Measurements from ENCODE around the gene RASL10A. TPM values are rescaled to one million over a fixed set of nuclear protein-coding genes. Genes with fewer than 3 reads are reported as not detected.

The RASL10A gene
- total RNA-seq, 2 donors from 2014 or later = 1.1 to 1.8 TPM

DNA sequence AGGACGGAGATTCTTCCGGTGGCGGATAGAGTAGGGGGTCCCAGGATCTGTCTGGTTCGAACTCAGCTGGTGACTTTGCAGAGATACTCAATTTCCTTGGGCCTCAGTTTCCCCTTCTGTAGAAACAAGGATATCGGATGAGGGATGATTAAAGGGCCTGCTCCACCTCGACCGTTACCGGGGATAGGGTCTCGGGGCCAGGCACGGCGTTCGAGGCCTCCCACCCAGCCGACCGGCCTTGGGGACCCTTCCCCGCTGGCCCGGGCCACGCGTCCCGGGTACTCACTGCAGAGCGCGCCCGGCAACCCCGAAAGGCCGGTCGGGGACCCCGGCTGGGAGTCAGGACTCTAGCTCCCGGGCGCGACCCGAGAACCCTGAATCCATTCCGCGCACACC, 48.0 kb downstream of the RASL10A start:
- peak overlapping the region; percentile 99 for H3K27ac ChIP-seq
- H3K27me3 ChIP-seq = no peaks in the 10 kb centered on the region
- peaks cover 24% of the 10 kb centered on the region for H3K36me3 ChIP-seq
- peaks cover 0 to 51% of the 10 kb centered on the region in 2 donors for H3K4me1 ChIP-seq
- TF ChIP-seq, protein P1, sequence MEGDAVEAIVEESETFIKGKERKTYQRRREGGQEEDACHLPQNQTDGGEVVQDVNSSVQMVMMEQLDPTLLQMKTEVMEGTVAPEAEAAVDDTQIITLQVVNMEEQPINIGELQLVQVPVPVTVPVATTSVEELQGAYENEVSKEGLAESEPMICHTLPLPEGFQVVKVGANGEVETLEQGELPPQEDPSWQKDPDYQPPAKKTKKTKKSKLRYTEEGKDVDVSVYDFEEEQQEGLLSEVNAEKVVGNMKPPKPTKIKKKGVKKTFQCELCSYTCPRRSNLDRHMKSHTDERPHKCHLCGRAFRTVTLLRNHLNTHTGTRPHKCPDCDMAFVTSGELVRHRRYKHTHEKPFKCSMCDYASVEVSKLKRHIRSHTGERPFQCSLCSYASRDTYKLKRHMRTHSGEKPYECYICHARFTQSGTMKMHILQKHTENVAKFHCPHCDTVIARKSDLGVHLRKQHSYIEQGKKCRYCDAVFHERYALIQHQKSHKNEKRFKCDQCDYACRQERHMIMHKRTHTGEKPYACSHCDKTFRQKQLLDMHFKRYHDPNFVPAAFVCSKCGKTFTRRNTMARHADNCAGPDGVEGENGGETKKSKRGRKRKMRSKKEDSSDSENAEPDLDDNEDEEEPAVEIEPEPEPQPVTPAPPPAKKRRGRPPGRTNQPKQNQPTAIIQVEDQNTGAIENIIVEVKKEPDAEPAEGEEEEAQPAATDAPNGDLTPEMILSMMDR (IDR thresholded peaks at IDR 0.05) = no peak
- no peak for DNase-seq (ENCODE audit: low spot score)
- H3K9me3 ChIP-seq = no peaks in the 10 kb centered on the region
- peak overlapping the region; percentile 89 to 93 for H3K4me3 ChIP-seq

DNA sequence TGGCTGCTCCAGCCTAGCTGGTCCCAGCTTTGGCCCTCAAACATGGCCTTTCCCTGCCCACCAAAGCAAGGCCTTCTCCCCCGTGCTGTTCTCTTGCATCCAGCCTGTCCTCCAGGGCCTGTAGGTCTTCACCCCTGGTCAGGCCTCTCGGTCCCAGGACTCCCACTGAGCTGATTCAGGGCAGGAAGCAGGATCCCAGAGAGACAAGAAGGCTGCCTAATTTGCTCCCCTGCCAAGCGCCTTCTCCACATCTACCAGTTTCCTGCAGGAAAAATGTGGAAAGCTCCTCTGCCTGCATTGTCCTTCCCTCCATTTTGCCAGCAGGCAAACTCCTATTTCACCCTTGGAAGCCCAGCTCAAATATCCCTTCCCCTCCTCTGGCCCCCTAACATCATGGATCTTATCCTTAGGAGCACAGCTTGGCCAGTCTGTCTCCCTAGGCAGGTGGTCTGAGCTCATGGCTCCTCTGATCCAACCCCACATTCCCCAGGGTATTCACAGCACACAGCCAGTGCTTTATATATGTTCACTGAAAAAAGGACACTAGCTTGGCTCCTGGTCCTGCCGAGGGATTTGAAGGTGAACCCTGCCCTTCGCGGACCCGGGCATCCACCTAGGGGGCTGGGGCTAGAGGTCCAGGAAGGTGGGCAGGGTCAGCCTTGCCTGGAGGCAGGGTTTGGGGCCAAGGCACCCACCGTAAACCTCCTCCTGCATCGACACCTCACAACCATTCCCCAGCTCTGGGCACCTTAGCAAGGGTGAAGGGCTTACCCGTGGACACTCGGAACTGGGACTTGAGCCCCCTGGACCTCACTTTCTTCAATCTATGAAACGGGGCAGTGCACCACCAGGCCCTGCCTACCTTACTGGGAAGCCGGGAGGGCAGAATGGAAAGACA, 48.7 kb downstream of the RASL10A start:
- DNase-seq (ENCODE audit: low spot score) = peak; percentile 57
- Histone ChIP-seq H3K27me3 (no peaks in the 10 kb centered on the region), H3K9me3 (no peaks in the 10 kb centered on the region), H3K4me1 (peaks cover 0 to 44% of the 10 kb centered on the region in 2 donors), H3K4me3 (peak overlapping the region; percentile 89 to 93), H3K36me3 (peaks cover 21% of the 10 kb centered on the region), H3K27ac (peak overlapping the region; percentile 99)
- TF ChIP-seq, protein P1 (IDR thresholded peaks at IDR 0.05) = no peak

DNA sequence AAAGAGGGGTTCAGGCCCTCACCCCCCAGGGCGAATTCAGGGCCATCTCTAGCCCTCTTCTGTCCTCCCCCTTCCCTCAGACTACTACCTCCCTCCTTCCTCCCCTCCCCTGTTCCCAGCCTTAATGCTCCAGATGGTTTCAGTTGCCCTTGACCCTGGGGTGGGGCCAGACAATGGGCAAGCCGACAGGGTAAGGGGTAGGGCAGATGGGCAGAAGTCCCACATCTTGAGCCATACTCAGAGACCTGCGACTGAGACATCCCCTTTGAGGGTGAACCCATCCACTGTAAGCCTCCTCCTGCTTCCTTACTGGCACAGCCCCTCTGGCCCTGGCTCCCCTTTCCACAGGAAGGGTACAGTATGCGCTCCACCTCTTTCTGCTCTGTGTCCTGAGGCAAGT, 49.6 kb downstream of the RASL10A start:
- Histone ChIP-seq H3K36me3 (peaks cover 23% of the 10 kb centered on the region), H3K9me3 (no peaks in the 10 kb centered on the region), H3K4me3 (no peak overlapping the region), H3K27me3 (no peaks in the 10 kb centered on the region), H3K27ac (no peak overlapping the region), H3K4me1 (peaks cover 0 to 35% of the 10 kb centered on the region in 2 donors)
- TF ChIP-seq, protein P1 (IDR thresholded peaks at IDR 0.05) = no peak
- DNase-seq (ENCODE audit: low spot score) = no peak

DNA sequence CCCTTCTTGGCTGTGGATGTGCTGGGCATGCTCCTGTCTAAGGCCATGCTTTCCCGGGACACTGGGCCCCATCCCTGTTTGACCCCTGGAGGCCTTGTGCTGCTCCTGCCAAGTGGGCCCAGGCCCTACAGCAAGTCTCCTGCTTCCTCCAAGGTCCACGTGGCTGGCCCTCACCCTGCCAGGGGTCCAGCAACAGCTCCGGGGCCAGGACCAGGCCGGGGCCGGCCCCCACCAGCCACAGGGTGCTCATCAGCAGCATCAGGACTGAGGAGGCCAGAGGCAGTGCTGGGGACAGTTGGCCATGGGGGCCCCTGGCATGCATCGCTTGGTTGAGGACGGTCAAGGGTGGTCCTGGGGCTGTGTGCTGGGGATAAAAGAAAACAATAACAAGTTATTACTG, 50.2 kb downstream of the RASL10A start:
- no peaks in the 10 kb centered on the region for H3K27me3 ChIP-seq
- H3K4me1 ChIP-seq = peaks cover 0 to 29% of the 10 kb centered on the region in 2 donors
- no peak overlapping the region for H3K27ac ChIP-seq

DNA sequence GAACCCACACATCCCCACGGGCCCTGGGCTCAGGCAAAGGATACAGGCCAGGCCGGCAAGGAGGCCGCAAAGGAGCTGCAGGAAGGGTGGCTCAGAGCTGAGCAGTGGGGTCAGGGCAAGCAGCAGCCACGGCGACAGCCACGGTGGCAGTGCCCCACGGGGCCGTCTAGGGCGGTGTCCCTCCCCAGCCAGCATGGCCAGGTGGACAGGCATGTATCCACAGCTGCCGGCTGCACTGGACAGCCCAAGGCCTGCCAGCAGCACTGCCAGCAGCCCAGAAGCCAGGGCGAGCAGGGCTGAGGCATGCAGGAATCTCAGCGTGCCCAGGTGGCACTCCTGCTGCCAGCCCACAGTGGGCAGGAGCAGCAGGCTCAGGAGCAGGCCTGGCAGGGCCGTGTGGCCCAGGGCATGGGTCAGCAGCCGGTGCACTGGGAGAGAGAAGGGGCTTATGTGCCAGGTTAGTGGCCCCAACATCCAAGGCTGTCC, 51.7 kb downstream of the RASL10A start:
- DNase-seq (ENCODE audit: low spot score) = peak; percentile 52
- H3K27ac ChIP-seq = no peak overlapping the region
- H3K9me3 ChIP-seq = no peaks in the 10 kb centered on the region
- peaks cover 0 to 17% of the 10 kb centered on the region in 2 donors for H3K4me1 ChIP-seq
- H3K4me3 ChIP-seq = no peak overlapping the region
- H3K27me3 ChIP-seq = no peaks in the 10 kb centered on the region
- TF ChIP-seq, protein P1 (IDR thresholded peaks at IDR 0.05) = no peak
- peaks cover 39% of the 10 kb centered on the region for H3K36me3 ChIP-seq

More for the DNA sequence above, 50.2 kb downstream of the RASL10A start:
- TF ChIP-seq, protein P1 (IDR thresholded peaks at IDR 0.05) = no peak
- Histone ChIP-seq H3K36me3 (peaks cover 29% of the 10 kb centered on the region), H3K9me3 (no peaks in the 10 kb centered on the region), H3K4me3 (no peak overlapping the region)
- DNase-seq (ENCODE audit: low spot score) = no peak

Small RNA genes within 50 kb of the gene (microRNA-seq; reads per million reads assigned to microRNA genes)
- gene MIR3653 (ENCODE audit: borderline number of aligned reads in 2 of 2, borderline replicate concordance in 1 of 2) = 7.8 to 24.8 reads per million in 2 donors

Other genes with a start within 250 kb of the RASL10A start
- 10 to 100 TPM; 39.7 to 44.7 TPM for gene KREMEN1, start 242.7 kb downstream of the RASL10A start, total RNA-seq
- gene EMID1, start 109.8 kb downstream of the RASL10A start, total RNA-seq = under 1 TPM; 0.33 to 0.51 TPM
- 10 to 100 TPM; 16.5 to 23.4 TPM for gene RHBDD3, start 47.7 kb downstream of the RASL10A start, total RNA-seq
- gene EWSR1, start 47.4 kb downstream of the RASL10A start, total RNA-seq = 100 to 1,000 TPM; 153 to 179 TPM
- 10 to 100 TPM; 19.4 to 28.0 TPM for gene GAS2L1, start 9.0 kb downstream of the RASL10A start, total RNA-seq
- 10 to 100 TPM; 31.4 to 46.2 TPM for gene AP1B1, start 72.9 kb upstream of the RASL10A start, total RNA-seq
- gene RFPL1, start 122.9 kb upstream of the RASL10A start, total RNA-seq = not detected
- gene NEFH, start 164.5 kb upstream of the RASL10A start, total RNA-seq = under 1 TPM; 0.22 to 0.28 TPM
- gene THOC5, start 238.1 kb upstream of the RASL10A start, total RNA-seq = 10 to 100 TPM; 34.9 to 42.7 TPM